Body of pancreas (tissue), 4 donors: ENCODE results near the gene IRS1.

Experiments
- POLR2A ChIP-seq, 3 donors: fragments of 450-650 bp; IDR thresholded peaks; one replicate each; pipeline ENCODE4 v1.6.1; 2016; ENCODE audit warnings: antibody characterized with exemption in 3 of 3, mild to moderate bottlenecking in 2 of 3
- TF ChIP-seq, protein P1 (sequence below), 7 experiments: fragments of 450-650 bp in 4 of 7; fragments of 200-600 bp in 3 of 7; sonication (generic) in 3 of 7; IDR thresholded peaks; one replicate each; pipeline ENCODE4 v1.5.1; 2016 to 2019; ENCODE audit warnings: antibody characterized with exemption in 7 of 7

DNA sequence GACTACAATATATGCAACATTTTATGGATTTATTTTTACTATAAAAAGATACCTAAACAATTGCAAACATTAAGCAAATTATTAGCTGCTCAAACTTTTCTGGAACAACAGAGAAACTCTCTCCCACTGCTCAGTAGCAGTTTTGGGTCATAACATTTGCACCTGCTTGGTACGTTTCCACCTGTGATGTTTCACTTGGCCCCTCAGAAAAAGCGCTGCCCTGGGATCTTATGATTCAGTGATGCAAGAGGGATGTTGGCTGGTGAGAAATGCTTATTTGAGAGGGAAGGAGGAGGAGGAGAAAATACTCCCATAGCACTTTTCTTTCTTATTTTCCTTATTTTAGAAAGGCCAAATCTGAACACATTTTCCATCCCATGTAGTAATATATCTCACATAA, 9.2 kb downstream of the IRS1 start:
- TF ChIP-seq, protein P1, sequence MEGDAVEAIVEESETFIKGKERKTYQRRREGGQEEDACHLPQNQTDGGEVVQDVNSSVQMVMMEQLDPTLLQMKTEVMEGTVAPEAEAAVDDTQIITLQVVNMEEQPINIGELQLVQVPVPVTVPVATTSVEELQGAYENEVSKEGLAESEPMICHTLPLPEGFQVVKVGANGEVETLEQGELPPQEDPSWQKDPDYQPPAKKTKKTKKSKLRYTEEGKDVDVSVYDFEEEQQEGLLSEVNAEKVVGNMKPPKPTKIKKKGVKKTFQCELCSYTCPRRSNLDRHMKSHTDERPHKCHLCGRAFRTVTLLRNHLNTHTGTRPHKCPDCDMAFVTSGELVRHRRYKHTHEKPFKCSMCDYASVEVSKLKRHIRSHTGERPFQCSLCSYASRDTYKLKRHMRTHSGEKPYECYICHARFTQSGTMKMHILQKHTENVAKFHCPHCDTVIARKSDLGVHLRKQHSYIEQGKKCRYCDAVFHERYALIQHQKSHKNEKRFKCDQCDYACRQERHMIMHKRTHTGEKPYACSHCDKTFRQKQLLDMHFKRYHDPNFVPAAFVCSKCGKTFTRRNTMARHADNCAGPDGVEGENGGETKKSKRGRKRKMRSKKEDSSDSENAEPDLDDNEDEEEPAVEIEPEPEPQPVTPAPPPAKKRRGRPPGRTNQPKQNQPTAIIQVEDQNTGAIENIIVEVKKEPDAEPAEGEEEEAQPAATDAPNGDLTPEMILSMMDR (IDR thresholded peaks at IDR 0.05): no peak
- no peak for TF ChIP-seq POLR2A (IDR thresholded peaks at IDR 0.05)
